GM19023 (cell line): ENCODE results near the gene LTBP1.
"Not testable (repeated sequence)": the region's sequence is repeated elsewhere in the genome, so short reads cannot be mapped to it uniquely, and the experiment has no call there.

ENCODE experiments used
- ATAC-seq: cut with Tn5 transposase; IDR thresholded peaks from one replicate; pipeline ENCODE4 v1.9.1; 2021; ENCODE audit warnings: mild to moderate bottlenecking, moderate library complexity; ENCODE audit not compliant: unreplicated experiment

LTBP1 gene

DNA sequence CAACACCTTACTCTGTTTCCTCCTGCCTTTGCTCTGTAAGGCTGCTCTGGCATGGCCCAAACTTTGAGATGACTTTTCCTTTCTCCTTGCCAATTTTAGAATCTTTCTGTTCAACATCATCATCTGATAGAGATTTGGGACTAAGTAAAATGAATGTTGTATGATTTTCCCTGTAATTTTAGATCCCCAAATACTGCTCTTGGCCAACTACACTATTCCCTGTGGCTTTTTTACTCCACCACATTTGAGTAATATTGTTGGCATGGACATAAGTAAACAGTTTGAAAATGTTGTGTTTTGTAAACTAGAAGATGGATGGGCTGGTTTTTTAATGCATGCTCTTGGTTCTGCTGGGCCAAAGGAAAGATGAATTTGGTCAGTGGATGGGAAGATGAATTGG lies 12.1 kb downstream of the LTBP1 start:
- ATAC-seq: no peak

DNA sequence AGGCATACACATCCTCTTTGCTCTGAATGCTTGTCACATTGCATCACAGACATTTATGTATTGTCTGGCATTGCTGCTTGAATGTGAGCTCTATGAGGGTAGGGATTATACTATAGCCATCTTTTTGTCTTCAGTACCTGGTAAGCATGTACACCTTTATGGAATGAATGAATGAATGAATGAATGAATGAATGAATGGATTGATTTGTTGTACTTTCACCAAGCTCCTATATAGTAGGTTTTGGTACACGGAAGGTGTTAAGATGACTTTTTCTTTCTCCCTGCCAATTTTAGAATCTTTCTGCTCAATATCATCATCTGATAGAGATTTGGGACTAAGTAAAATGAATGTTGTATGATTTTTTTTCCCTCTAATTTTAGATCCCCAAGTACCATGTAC lies 13.5 kb downstream of the LTBP1 start:
- no peak for ATAC-seq

GRCh38 chr2:32960647-32961403 lies 14.1 kb downstream of the LTBP1 start:
- no peak for ATAC-seq

DNA sequence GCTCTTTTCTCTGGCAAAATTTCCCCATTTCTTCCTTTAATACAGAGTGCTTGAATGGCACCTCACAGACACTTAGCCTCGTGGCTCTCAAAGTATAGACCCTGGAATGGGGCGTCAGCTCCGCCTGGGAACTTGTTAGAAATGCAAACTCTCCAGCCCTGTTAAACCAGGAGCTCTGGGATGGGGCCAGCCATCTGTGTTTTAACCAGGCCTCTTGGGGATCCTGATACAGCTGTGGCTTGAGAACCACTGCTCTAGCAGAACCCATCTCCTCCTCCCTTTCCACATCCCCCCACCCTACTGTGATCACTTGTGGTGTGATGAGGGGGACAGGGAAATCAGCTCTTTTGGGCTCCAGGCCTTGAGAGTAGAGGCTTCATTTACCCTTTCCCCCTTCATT lies 15.9 kb downstream of the LTBP1 start:
- ATAC-seq: no peak

- ATAC-seq: no peak
Measured at GRCh38 chr2:32963941-32964340, 17.2 kb downstream of the LTBP1 start.

- ATAC-seq: no peak
Measured at GRCh38 chr2:32965523-32966171, 18.9 kb downstream of the LTBP1 start.

- no peak for ATAC-seq
Measured at GRCh38 chr2:32969444-32970162, 22.9 kb downstream of the LTBP1 start.

DNA sequence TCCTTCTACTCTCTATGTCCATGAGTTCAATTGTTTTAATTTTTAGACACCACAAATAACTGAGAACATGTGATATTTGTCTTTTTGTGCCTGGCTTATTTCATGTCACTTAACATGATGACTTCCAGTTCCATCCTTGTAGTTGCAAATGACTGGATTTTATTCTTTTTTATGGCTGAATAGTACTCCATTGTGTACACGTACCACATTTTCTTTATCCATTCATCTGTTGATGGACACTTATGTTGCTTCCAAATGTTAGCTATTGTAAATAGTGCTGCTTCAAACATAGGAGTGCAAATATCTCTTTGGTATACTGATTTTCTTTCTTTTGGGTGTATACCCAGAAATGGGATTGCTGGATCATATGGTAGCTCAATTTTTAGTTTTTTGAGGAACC lies 27.0 kb downstream of the LTBP1 start:
- ATAC-seq: not testable (repeated sequence)

DNA sequence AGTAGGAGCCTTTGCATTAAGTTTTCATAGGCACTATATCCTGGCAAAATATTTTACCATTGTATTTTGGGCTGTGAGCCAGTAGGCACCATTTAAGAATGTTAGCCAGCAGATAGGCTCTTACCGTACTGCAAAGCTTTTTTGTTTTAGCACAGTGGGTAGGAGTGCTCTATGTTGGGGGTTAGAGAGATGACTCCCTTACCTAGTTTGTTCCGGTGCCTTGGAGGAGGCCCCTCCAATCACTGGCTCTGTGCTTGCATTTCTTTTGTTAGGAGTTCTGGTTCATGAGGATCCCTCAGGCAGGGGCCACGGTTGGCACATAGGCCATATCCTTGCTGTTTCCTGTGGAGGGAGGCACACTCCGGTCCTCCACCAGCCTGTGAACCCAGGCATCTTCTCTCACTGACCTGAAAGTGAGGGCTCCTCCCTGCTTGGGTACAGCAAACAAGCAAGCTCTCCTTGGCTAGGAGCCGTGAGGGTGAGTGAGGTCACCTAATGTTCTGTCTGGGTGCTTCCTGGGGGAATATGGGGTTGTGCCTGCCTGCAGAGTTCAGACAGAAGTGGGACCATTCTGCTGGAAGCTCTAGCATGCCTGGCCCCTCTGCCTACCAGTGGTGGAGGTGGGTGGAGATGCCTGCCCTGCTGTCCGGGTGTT lies 29.8 kb downstream of the LTBP1 start:
- ATAC-seq: no peak

DNA sequence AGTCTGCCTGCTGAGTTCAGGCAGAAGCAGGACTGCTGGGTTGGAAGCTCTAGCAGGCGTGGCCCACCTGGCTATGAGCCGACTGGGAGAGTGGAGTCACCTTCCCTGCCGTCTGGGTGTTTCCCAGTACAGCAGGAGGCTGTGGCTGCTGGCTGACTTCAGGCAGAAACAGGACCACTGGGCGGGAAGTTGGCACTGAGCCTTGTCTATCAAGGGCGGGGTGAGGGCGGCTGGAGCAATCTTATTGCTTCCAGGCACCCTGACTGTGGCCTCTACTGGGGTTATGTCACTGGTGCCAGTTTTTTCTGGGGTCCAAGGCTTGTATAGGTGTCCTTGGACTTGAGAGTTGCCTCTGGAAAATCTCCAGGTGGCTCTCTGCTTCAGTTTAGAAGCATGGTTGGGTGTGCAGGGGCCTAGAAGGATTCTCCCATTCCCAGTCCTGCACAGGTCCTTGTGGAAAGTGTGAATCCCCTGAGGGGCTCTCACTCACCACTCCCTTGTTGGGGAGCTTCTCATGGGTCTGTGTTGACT lies 30.5 kb downstream of the LTBP1 start:
- no peak for ATAC-seq

- ATAC-seq: no peak
Measured at GRCh38 chr2:32981612-32982011, 34.9 kb downstream of the LTBP1 start.

DNA sequence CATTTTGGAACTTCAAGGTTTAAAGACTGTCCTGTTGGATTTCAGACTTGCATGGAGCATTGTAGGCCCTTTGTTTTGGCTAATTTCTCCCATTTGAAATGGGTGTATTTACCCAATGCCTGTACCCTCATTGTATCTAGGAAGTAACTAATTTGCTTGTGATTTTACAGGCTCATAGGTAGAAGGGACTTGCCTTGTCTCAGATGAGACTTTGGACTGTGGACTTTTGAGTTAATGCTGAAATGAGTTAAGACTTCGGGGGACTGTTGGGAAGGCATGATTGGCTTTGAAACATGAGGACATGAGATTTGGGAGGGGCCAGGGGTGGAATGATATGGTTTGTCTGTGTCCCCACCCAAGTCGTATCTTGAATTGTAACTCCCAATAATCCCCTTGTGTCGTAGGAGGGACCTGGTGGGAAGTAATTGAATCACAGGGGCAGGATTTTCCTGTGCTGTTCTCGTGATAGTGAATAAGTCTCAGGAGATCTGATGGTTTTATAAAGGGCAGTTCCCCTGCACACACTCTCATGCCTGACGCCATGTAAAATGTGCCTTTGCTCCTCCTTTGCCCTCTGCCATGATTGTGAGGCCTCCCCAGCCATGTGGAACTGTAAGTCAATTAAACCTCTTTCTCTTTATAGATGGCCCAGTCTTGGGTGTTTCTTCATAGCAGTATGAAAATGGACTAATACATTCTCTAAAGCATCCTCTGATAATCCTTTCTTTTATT lies 36.6 kb downstream of the LTBP1 start:
- not testable (repeated sequence) for ATAC-seq

DNA sequence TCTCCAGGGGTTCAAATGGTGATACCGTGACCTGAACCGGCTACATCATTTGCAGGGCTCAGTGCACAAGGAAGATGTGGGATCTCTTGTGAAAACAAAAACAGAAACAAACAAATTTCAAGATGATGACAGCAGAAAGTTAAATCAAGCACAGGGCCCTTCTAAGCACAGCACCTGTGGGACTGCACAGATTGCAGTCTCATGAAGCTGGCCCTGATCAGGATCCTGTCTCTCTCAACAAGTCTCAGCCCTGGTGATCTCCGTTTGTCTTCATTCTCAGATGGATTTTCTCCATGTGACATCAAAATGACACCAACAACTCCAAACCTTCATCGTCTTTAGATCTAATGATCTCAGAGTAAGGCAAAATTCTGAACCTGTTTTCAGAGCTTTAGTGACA lies 39.7 kb downstream of the LTBP1 start:
- no peak for ATAC-seq

DNA sequence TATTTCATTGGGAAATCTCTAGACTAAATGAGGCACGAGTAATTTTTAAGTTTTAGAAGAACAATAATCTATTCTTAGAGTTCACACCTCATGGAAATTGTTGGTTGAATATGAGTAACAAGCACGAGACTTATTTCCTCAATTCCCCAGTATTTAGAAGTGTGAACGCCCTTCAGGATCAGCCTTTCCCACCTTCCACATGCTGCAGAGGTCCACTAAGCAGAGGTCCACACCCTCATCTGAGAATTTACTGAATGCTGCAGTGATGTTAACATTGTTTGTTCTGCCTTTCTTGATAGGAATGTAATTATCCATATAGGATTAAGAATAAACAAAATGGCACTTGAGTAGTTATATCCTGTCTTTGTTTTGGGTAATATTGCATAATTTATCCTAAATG lies 41.8 kb downstream of the LTBP1 start:
- ATAC-seq: no peak

DNA sequence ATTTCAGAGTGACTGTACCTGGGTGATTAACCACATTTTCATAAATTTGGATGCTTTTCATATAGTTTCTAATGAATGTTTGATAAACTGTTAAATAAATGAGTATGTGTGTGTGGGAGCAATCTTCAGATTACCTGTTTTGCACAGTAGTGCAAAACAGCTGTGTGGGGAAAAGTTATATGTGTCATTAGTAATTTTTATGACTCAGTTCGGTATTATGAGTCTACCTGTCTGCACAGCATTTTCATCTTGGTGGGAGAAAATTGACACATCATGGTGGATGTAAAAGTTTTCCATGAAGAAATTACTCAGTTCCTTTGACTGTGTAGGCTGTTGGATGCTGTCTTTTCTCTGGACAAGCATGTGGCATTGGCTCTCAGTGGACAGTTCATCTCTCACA lies 43.8 kb downstream of the LTBP1 start:
- ATAC-seq: no peak

DNA sequence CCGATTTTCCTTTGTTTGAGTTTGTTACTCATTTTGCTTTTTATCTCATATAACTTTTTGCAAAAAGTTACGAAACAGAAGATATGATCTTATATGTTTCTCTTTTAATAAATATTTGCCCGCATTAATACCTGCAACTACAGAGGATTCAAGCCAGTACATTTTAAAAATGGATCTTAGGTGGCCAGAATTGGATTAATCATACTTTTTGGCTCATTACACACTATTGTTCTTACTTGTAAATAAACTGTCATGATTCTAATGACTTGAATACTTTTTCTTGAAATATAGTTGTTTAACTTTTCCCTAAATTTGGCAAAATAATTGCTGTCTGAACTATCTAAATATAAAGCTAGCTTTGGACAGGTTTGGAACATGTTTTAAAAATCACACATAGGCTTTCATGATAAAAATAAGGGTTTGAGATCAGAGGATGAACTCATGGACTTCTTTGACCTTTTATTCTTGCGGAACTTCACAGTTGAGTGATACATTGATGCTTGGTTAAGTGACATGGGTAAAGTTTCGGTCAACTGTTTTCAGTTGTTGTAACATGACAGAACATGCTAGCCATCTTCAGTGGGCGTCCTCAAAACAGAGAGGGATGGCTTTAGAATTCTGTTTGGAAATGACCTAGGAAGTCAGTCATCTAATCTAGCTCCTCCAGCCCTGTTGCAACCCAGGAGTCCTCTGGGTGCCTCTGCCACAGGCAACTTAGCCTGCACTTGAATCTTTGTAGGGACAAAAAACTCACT lies 44.5 kb downstream of the LTBP1 start:
- no peak for ATAC-seq

DNA sequence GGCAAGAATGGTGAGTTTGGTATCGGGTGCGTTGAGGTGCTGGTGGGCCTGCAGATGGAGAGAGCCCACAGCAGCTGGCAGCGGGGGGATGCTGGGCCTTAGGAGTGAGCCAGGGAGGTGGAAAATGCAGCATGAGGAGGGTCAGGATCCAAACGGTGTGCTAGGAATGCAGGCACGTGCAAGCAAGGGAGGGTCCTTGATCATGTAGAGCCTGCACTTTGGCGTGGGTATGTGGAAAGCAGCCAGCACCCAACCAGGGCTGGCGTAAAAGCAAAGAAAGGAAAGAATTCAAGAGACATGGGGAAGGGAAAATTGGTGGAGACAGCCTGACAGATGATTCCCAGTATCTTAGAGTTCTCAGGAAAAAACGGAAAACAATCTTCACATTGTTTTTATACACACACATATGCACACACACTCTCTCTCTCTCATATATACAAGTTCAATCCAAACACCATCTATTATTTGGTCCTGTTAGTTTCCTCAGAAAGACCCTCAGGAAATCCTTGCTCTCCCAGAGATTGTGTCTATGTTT lies 46.3 kb downstream of the LTBP1 start:
- no peak for ATAC-seq

GRCh38 chr2:32997705-32998104 lies 51.0 kb downstream of the LTBP1 start:
- ATAC-seq: no peak

- no peak for ATAC-seq
Measured at GRCh38 chr2:33000986-33001385, 54.2 kb downstream of the LTBP1 start.

DNA sequence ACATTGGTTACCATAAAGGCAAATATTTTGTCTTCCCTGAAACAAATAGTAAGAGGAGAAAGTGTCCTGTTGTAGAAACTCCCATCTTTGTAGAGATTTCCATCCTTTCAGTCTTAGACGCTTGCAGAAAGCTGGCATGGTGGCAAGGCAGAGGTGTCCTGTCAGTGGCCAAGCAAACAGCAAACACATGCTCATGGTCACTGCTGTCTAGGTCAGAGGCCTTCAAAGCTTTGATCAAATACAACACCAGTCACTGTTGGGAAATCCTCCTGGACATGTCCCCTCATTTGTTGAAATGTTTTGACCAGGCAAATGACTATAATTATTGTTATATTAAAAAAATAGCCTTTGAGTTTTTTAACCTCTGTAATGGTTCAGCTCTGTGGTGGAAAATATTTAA lies 55.1 kb downstream of the LTBP1 start:
- ATAC-seq: no peak
